GM21447 (cell line): ENCODE results near the gene TMEM107.
A peak's percentile ranks its signal among the peaks of the same experiment; 100 is the strongest.

Source experiments
- ATAC-seq: cut with Tn5 transposase; IDR thresholded peaks from one replicate; pipeline ENCODE4 v1.9.1; 2021; ENCODE audit not compliant: unreplicated experiment

TMEM107 gene

GRCh38 chr17:8138672-8139371 lies 37.4 kb downstream of the TMEM107 start:
- peak; percentile 71 for ATAC-seq

- no peak for ATAC-seq
These were observed 37.9 kb downstream of the TMEM107 start for GRCh38 chr17:8138374-8138671.

GRCh38 chr17:8137645-8138373 lies 38.4 kb downstream of the TMEM107 start:
- ATAC-seq = no peak

- no peak for ATAC-seq
These were observed 42.2 kb downstream of the TMEM107 start for GRCh38 chr17:8133941-8134340.

- no peak for ATAC-seq
These were observed 42.8 kb downstream of the TMEM107 start for GRCh38 chr17:8133399-8133798.

GRCh38 chr17:8131844-8132441 lies 44.2 kb downstream of the TMEM107 start:
- ATAC-seq = no peak

- ATAC-seq = no peak
These were observed 47.9 kb downstream of the TMEM107 start for GRCh38 chr17:8128125-8128784.

- ATAC-seq = no peak
These were observed 49.6 kb downstream of the TMEM107 start for GRCh38 chr17:8126491-8127066.

- ATAC-seq = no peak
These were observed 50.2 kb downstream of the TMEM107 start for GRCh38 chr17:8125947-8126490.

GRCh38 chr17:8125154-8125946 lies 50.8 kb downstream of the TMEM107 start:
- peak; percentile 25 for ATAC-seq

- ATAC-seq = no peak
These were observed 51.6 kb downstream of the TMEM107 start for GRCh38 chr17:8124350-8125153.

- ATAC-seq = no peak
These were observed 52.4 kb downstream of the TMEM107 start, which contains the start of gene HES7 for GRCh38 chr17:8123695-8124349. HES7 (minus strand) TSS chr17:8124106; CDS start chr17:8124084, 22 bp downstream.

GRCh38 chr17:8122924-8123694 lies 53.1 kb downstream of the TMEM107 start:
- no peak for ATAC-seq
